CD4-positive, alpha-beta T cell treated with Interleukin-4 for 4 hours (primary cell): ENCODE data around the gene FABP7.

Experiments used
- DNase-seq: peaks from one replicate; pipeline ENCODE4 v3.0.0-alpha.2; 2020

The FABP7 gene

GRCh38 chr6:122799140-122799745 is 19.7 kb downstream of the FABP7 start:
- no peak for DNase-seq

- DNase-seq, result no peak
Measured at GRCh38 chr6:122799916-122800686, 20.6 kb downstream of the FABP7 start.

GRCh38 chr6:122800906-122801305 is 21.4 kb downstream of the FABP7 start:
- no peak for DNase-seq

GRCh38 chr6:122801397-122801796 is 21.9 kb downstream of the FABP7 start:
- DNase-seq, result no peak

DNA sequence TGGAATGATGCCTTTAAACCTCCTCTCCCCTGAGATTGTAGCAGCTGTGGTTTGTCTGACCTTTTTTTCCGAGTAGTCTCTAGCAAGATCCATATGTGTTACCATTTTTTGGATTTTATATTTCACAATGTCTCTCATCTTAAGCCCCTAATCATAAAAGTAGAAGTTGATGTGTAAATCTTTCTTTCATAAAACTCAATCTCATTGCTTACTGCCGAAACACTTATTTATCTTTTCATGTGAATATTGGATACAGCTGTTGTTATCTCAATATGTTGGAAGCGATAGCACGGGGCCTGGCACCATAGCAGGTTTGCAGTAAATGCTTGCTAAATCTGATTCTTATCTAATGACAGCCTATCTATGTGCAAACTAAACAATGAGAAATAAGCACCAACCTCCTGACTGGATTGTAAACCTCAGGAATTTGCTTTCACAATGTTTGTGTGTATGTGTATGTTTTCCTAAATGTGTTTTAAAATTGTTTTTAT is 23.7 kb downstream of the FABP7 start:
- no peak for DNase-seq

DNA sequence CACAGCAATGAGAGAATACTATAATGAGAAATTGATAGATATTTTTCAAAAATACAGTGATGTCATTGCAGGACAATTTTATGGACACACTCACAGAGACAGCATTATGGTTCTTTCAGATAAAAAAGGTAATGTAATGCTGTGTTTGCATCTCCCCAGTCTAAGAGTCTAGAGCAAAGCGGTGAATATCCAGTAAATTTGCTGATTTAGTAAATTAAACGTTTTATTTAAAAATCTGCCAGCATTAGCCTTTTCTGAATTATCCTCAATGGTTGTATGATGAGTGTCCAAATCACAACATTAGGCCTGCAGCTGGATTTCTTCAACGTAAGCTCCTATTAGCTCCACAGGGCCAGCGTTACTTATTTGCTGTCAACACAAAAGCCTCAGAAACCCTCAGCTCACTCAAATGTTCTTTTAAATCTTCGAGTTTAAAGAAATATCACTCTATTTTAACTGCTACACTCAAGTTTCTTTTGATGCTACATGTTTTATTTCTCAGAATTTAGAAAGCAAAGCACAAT is 25.5 kb downstream of the FABP7 start:
- DNase-seq, result no peak

DNA sequence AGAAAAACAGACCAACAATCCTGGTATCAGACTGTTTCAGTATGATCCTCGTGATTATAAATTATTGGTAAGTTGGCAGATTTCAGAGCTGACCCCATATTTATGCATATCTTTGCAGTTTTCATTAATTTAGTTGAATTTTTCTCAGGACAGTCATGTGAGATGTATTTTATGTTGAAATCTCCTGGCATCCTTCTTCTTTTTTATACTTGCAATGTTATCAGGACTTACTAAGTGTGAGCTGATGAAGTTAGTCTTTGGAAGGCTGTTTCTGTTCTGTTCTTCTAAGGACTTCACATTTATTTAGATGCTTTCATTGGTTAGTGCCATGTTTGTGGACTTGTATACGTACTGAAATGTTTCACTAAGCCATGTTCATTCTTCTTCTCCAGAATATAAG is 26.8 kb downstream of the FABP7 start:
- DNase-seq, result no peak

- no peak for DNase-seq
Measured at GRCh38 chr6:122808121-122808885, 28.8 kb downstream of the FABP7 start.

GRCh38 chr6:122809001-122809400 is 29.5 kb downstream of the FABP7 start:
- no peak for DNase-seq

GRCh38 chr6:122809691-122810090 is 30.2 kb downstream of the FABP7 start:
- no peak for DNase-seq

- DNase-seq, result no peak
Measured at GRCh38 chr6:122810189-122810588, 30.7 kb downstream of the FABP7 start.

- DNase-seq, result no peak
Measured at GRCh38 chr6:122817358-122817757, 37.8 kb downstream of the FABP7 start.

DNA sequence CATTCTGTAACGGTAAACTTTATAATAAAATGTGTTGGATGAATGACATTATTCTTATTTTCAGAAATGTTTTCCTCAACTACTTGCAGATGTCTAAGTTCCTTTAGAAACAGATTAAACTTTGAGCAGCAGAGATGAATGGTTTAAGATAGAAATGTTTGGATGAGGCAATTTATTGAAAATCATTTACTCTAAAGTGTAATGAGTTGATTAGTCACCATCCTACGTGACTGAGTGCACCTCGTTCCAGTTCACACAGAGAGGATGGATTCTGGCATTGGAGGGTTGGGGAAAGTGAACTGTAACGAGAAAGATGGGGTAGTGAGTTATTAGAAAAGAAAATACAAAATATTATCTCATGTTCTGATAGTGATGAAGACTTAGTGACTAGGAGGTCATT is 38.2 kb downstream of the FABP7 start:
- no peak for DNase-seq

DNA sequence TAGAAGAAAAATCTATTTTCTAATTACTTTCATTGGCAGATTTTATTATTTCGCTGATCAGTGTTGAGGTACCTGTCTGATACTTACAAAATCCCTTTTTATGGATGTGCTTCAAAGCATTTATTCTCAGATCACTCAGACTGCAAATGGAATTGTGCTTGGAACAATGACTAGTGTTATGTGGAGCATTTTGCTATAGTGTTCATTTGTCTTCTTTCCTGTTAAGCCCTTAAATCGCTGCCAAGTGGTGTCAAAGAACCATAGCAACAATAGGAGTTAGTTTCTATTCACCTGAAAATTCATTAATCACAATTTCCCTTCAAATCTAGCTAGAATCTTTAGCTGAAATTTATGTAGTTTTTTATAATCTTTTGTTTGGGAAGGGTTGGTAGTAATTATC is 39.4 kb downstream of the FABP7 start:
- no peak for DNase-seq

DNA sequence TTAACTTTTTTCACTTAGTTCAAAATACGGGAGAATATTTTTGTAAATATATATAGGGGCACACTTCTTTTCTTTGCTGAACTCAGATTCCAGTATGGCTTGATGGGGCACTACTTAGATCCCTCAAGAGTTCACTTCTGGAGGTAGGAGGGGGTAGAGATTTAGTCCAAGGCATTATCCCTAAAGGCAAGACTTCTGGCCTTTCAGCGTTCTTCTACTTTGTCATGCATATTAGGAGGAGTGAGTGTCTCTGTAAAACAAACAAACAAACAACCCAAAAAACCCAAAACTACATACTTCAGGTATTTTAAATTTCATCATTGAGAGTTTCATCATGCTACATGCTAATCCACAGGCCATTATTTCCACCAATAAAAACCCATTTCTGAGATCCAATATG is 41.6 kb downstream of the FABP7 start:
- DNase-seq, result no peak

GRCh38 chr6:122825163-122825562 is 45.6 kb downstream of the FABP7 start:
- no peak for DNase-seq

DNA sequence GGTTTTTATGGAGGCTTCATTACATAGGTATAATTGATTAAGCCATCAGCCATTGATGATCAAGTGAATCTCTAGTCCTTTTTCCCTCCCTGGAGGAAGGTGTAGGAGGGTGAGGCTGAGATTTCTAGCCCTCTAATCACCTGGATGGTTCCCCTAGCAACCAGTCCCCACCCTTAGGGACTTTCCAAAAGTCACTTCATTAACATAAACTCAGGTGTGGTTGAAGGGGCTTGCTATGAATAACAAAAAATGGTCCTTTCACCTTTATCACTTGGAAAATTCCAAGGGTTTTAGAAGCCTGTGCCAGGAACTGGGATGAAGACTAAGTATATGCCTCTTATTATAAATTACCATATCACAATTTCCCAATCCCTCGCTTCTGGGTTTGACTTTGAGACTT is 49.9 kb downstream of the FABP7 start:
- DNase-seq, result no peak

DNA sequence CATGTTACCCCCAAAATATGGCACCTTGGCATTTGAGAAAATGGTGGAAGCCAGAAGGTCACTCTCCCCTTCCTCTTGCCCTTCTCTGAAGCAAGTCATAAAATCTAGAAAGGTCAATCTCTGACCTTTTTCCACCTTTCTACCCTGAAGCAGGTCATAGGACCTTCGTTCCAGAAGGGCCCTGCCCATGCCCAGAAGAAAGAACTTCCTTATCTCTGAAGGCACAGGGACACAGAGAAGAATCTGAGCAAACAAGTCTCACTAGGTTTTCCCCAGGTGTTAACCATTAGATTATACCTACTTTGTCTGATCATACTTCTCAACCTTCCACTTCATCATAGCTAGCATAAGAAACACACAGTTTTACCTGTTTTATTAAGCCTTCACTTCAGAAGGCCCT is 52.0 kb downstream of the FABP7 start:
- DNase-seq, result no peak

DNA sequence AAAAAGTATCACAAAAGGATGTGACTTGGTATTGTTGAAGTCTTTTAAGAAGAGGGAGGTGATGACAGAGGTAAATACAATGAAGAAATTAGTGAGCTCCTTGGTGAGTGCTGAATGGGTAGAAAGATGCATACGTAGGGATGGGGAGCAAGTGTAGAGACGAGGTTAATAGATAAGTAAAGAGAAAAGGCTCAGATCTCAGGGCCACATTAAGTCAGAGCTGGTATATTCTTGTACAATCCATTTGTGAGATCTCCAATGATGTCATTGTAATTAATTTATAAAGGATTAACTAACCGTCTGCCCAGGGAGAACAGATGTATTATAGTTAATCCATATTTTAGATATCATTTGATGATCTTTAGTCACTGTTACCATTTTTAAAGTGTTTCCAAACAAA is 52.9 kb downstream of the FABP7 start:
- DNase-seq, result no peak

DNA sequence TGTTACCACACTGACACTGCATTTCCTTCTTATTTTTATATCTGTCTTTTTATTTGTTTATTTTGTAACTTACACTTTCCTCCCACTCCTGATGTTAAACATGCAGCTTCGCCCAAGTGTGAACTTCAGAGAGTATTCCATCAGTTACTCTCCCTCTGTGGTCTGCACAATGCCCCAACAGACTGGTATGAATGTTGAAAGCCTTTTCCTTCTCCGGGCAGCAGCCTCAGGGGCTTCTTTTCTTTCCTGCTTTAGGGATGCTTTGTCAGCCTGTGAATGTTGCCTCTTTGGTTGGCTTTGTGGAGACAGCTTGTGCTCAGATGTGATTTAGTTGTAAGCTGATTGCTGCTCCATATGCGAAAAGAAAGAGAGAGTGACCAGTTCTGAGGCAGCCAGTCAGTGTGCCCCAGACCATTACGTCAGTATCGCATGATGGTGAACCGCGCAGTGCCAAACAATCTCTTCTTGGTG is 53.5 kb downstream of the FABP7 start:
- DNase-seq, result no peak
